Testis (tissue), 2 donors: ENCODE data around the gene SLC13A4.

Experiments used
- CTCF ChIP-seq, 3 experiments: fragments of 450-650 bp in 2 of 3; fragments of 200-600 bp in 1 of 3; sonication (generic) in 1 of 3; IDR thresholded peaks; one replicate each; pipeline ENCODE4 v1.5.1; 2016 to 2019; ENCODE audit warnings: antibody characterized with exemption in 3 of 3, mild to moderate bottlenecking in 2 of 3, moderate library complexity in 1 of 3
- POLR2A ChIP-seq: fragments of 450-650 bp; IDR thresholded peaks from one replicate; pipeline ENCODE4 v1.6.1; 2017; ENCODE audit warnings: antibody characterized with exemption, mild to moderate bottlenecking, moderate library complexity

- TF ChIP-seq POLR2A (no peak), CTCF (IDR thresholded peaks at IDR 0.05) (no peak)
Measured at GRCh38 chr7:135771051-135771450, 43.1 kb upstream of the SLC13A4 start.
